HepG2 (cell line): ENCODE data around the gene NEK6. TPM values are rescaled to one million over a fixed set of nuclear protein-coding genes. Genes with fewer than 3 reads are reported as not detected.

ENCODE experiments used
- ARNT2 ChIP-seq: sonication (generic); formaldehyde crosslinking; IDR thresholded peaks from 2 replicates; pipeline ENCODE4 v1.8.0; 2022; ENCODE audit warnings: mild to moderate bottlenecking, low read depth, missing genetic modification reagents, moderate library complexity
- CCAR2 ChIP-seq: fragments of 200-400 bp; formaldehyde crosslinking; optimal IDR thresholded peaks from 2 replicates; pipeline ENCODE3; 2018; ENCODE audit warnings: low read depth, mild to moderate bottlenecking, low read length, moderate library complexity
- DPF2 ChIP-seq: sonication (generic); formaldehyde crosslinking; IDR thresholded peaks from 2 replicates; pipeline ENCODE4 v1.4.0; 2020; ENCODE audit warnings: mild to moderate bottlenecking, low read depth, missing genetic modification reagents, borderline replicate concordance
- ESRRA ChIP-seq: sonication (generic); formaldehyde crosslinking; IDR thresholded peaks from 2 replicates; pipeline ENCODE4 v1.5.1; 2020; ENCODE audit warnings: mild to moderate bottlenecking, low read depth, missing genetic modification reagents
- ETS1 ChIP-seq: sonication (generic); formaldehyde crosslinking; IDR thresholded peaks from 2 replicates; pipeline ENCODE4 v1.4.0; 2020; ENCODE audit warnings: missing genetic modification reagents
- FOXO1 ChIP-seq: sonication (generic); formaldehyde crosslinking; IDR thresholded peaks from 2 replicates; pipeline ENCODE4 v1.4.0; 2020; ENCODE audit warnings: missing genetic modification reagents
- FOXP4 ChIP-seq: sonication (generic); formaldehyde crosslinking; IDR thresholded peaks from 2 replicates; pipeline ENCODE4 v1.4.0; 2020; ENCODE audit warnings: missing genetic modification reagents
- ISL2 ChIP-seq: sonication (generic); formaldehyde crosslinking; IDR thresholded peaks from 2 replicates; pipeline ENCODE4 v1.5.0; 2020; ENCODE audit warnings: missing genetic modification reagents
- MED1 ChIP-seq: sonication (generic); formaldehyde crosslinking; IDR thresholded peaks from 2 replicates; pipeline ENCODE4 v1.4.0; 2020; ENCODE audit warnings: missing genetic modification reagents
- NBN ChIP-seq: fragments of 450-650 bp; conservative IDR thresholded peaks from 2 replicates; pipeline ENCODE4 v1.6.1; 2017
- PCBP2 ChIP-seq: fragments of 200-400 bp; formaldehyde crosslinking; optimal IDR thresholded peaks from 2 replicates; pipeline ENCODE3; 2018; ENCODE audit warnings: low read length, low read depth; ENCODE audit not compliant: poor library complexity, severe bottlenecking
- RBM22 ChIP-seq: fragments of 200-400 bp; formaldehyde crosslinking; optimal IDR thresholded peaks from 2 replicates; pipeline ENCODE3; 2017; ENCODE audit warnings: mild to moderate bottlenecking, low read length, moderate library complexity
- SAFB2 ChIP-seq: sonication (generic); formaldehyde crosslinking; IDR thresholded peaks from 2 replicates; pipeline ENCODE4 v1.5.1; 2020; ENCODE audit warnings: missing genetic modification reagents, low read depth, mild to moderate bottlenecking, borderline replicate concordance
- TBX3 ChIP-seq: fragments of 450-650 bp; IDR thresholded peaks from 2 replicates; pipeline ENCODE4 v1.6.1; 2017; ENCODE audit warnings: antibody characterized with exemption, mild to moderate bottlenecking, inconsistent platforms, borderline replicate concordance
- THRA ChIP-seq: sonication (generic); formaldehyde crosslinking; IDR thresholded peaks from 2 replicates; pipeline ENCODE4 v1.4.0; 2020; ENCODE audit warnings: missing genetic modification reagents, borderline replicate concordance
- ZNF501 ChIP-seq: sonication (generic); formaldehyde crosslinking; IDR thresholded peaks from 2 replicates; pipeline ENCODE4 v1.5.1; 2020; ENCODE audit warnings: mild to moderate bottlenecking, moderate library complexity, missing genetic modification reagents
- ZNF569 ChIP-seq: sonication (generic); formaldehyde crosslinking; IDR thresholded peaks from 2 replicates; pipeline ENCODE4 v1.5.0; 2020; ENCODE audit warnings: mild to moderate bottlenecking, missing genetic modification reagents, moderate library complexity, borderline replicate concordance
- ZNF740 ChIP-seq: sonication (generic); formaldehyde crosslinking; IDR thresholded peaks from 2 replicates; pipeline ENCODE4 v1.4.0; 2020; ENCODE audit warnings: missing genetic modification reagents
- ZNF768 ChIP-seq: sonication (generic); formaldehyde crosslinking; IDR thresholded peaks from 2 replicates; pipeline ENCODE4 v1.4.0; 2020; ENCODE audit warnings: missing genetic modification reagents
- ZSCAN30 ChIP-seq: sonication (generic); formaldehyde crosslinking; IDR thresholded peaks from 2 replicates; pipeline ENCODE4 v1.5.0; 2020; ENCODE audit warnings: mild to moderate bottlenecking, missing genetic modification reagents
- polyA plus RNA-seq, 8 experiments: library from polyadenylated mRNA; depleted of rRNA in 3 of 8; stranded (reverse) in 7 of 8; unstranded in 1 of 8; fragments of >200 nt; fragmentation: Illumina TruSeq in 4 of 8; extraction: Trizol in 4 of 8; gene quantifications; 2 replicates each; pipeline versions ENCODE4 v1.2.1 to v1.2.3, GENCODE V29; 2011 to 2016; ENCODE audit warnings: low read depth in 4 of 8, missing spikeins in 1 of 8, mixed read lengths in 1 of 8; ENCODE audit not compliant: insufficient read depth in 1 of 8
- total RNA-seq, 5 experiments: library from RNA; depleted of rRNA; stranded (reverse); fragments of >200 nt; fragmentation: Illumina TruSeq; extraction: Trizol; gene quantifications; 2 replicates each; pipeline ENCODE4 v1.2.3, GENCODE V29; 2016; ENCODE audit warnings: low read depth in 1 of 5
- TF ChIP-seq, protein P1 (sequence below): sonication (generic); formaldehyde crosslinking; IDR thresholded peaks from 2 replicates; pipeline ENCODE4 v1.4.0; 2020; ENCODE audit warnings: mild to moderate bottlenecking, low read depth, missing genetic modification reagents
- TF ChIP-seq, protein P2 (sequence below): sonication (generic); formaldehyde crosslinking; IDR thresholded peaks from 2 replicates; pipeline ENCODE4 v1.5.0; 2020; ENCODE audit warnings: mild to moderate bottlenecking, missing genetic modification reagents

NEK6 gene
- total and polyA plus RNA-seq, 2 of the 13 experiments (the other 11 are each of a cell fraction or from before 2014, with no cell fraction given): 30.4 to 119 TPM

- no peak for TF ChIP-seq ETS1 (CRISPR knock-in tag)
- 0 out of 2 replicates have a peak, but pooled peaks have one; percentile 16 for TF ChIP-seq ZNF501
- TF ChIP-seq TBX3: no peak
- no peak for TF ChIP-seq ZNF740 (CRISPR knock-in tag)
- TF ChIP-seq, protein P1, sequence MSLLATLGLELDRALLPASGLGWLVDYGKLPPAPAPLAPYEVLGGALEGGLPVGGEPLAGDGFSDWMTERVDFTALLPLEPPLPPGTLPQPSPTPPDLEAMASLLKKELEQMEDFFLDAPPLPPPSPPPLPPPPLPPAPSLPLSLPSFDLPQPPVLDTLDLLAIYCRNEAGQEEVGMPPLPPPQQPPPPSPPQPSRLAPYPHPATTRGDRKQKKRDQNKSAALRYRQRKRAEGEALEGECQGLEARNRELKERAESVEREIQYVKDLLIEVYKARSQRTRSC (CRISPR knock-in tag): no peak
- TF ChIP-seq CCAR2: no peak
- TF ChIP-seq ISL2 (CRISPR knock-in tag): no peak
- peak; percentile 59 for TF ChIP-seq FOXP4 (CRISPR knock-in tag)
- peak; percentile 96 for TF ChIP-seq MED1
- no peak for TF ChIP-seq THRA (CRISPR knock-in tag)
- TF ChIP-seq ZNF768 (CRISPR knock-in tag): no peak
- no peak for TF ChIP-seq ZNF569 (CRISPR knock-in tag)
- no peak for TF ChIP-seq RBM22
- TF ChIP-seq DPF2 (CRISPR knock-in tag): peak; percentile 44; the same call in 1 of the 2 replicates
- TF ChIP-seq, protein P2, sequence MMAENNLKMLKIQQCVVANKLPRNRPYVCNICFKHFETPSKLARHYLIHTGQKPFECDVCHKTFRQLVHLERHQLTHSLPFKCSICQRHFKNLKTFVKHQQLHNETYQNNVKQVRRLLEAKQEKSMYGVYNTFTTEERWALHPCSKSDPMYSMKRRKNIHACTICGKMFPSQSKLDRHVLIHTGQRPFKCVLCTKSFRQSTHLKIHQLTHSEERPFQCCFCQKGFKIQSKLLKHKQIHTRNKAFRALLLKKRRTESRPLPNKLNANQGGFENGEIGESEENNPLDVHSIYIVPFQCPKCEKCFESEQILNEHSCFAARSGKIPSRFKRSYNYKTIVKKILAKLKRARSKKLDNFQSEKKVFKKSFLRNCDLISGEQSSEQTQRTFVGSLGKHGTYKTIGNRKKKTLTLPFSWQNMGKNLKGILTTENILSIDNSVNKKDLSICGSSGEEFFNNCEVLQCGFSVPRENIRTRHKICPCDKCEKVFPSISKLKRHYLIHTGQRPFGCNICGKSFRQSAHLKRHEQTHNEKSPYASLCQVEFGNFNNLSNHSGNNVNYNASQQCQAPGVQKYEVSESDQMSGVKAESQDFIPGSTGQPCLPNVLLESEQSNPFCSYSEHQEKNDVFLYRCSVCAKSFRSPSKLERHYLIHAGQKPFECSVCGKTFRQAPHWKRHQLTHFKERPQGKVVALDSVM (CRISPR knock-in tag): no peak
- no peak; the same call in 1 of the 2 replicates for TF ChIP-seq ARNT2 (CRISPR knock-in tag)
- no peak for TF ChIP-seq NBN
- no peak for TF ChIP-seq ESRRA (CRISPR knock-in tag)
- no peak for TF ChIP-seq FOXO1 (CRISPR knock-in tag)
- TF ChIP-seq PCBP2: no peak
- no peak for TF ChIP-seq ZSCAN30
- peak; percentile 23; the same call in 1 of the 2 replicates for TF ChIP-seq SAFB2 (CRISPR knock-in tag)
Observed at GRCh38 chr9:124284237-124284831, 26.6 kb downstream of the NEK6 start (continued).
